Vagina (tissue), 2 donors: ENCODE data around the gene SHISA5. TPM values are rescaled to one million over a fixed set of nuclear protein-coding genes. Genes with fewer than 3 reads are reported as not detected.
A peak's percentile ranks its signal among the peaks of the same experiment; 100 is the strongest.

Source experiments
- DNase-seq, 2 donors: peaks; one replicate each; pipeline ENCODE4 v3.0.0-alpha.2; 2017; ENCODE audit errors: extremely low spot score in 2 of 2
- H3K27ac ChIP-seq: fragments of 200-600 bp; sonication (generic); one replicate; pipeline ENCODE4 v1.5.1; 2019
- H3K27me3 ChIP-seq: fragments of 200-600 bp; sonication (generic); one replicate; pipeline ENCODE4 v1.5.1; 2019
- H3K36me3 ChIP-seq, 2 donors: fragments of 200-600 bp; sonication (generic); one replicate each; pipeline ENCODE4 v1.5.1; 2017 to 2019
- H3K4me1 ChIP-seq: fragments of 200-600 bp; sonication (generic); one replicate; pipeline ENCODE4 v1.5.1; 2019
- H3K4me3 ChIP-seq, 2 donors: fragments of 200-600 bp; sonication (generic); 1 replicate in 1 of 2; 2 replicates in 1 of 2; pipeline ENCODE4 v1.5.1; 2016 to 2019
- H3K9me3 ChIP-seq: fragments of 200-600 bp; sonication (generic); one replicate; pipeline ENCODE4 v1.5.1; 2019
- CTCF ChIP-seq, 3 experiments: fragments of 450-650 bp in 2 of 3; fragments of 200-600 bp in 1 of 3; sonication (generic) in 1 of 3; IDR thresholded peaks; one replicate each; pipeline ENCODE4 v1.5.1; 2017 to 2019; ENCODE audit warnings: antibody characterized with exemption in 3 of 3, mild to moderate bottlenecking in 2 of 3, moderate library complexity in 2 of 3
- POLR2A ChIP-seq, 2 donors: fragments of 450-650 bp; IDR thresholded peaks; one replicate each; pipeline ENCODE4 v1.6.1; 2017; ENCODE audit warnings: antibody characterized with exemption in 2 of 2, mild to moderate bottlenecking in 2 of 2, moderate library complexity in 2 of 2
- POLR2AphosphoS5 ChIP-seq, 2 donors: sonication (generic); formaldehyde crosslinking; IDR thresholded peaks; one replicate each; pipeline ENCODE4 v1.9.0; 2017; ENCODE audit warnings: antibody characterized with exemption in 2 of 2, mild to moderate bottlenecking in 2 of 2, low read depth in 1 of 2; ENCODE audit not compliant: insufficient read depth in 1 of 2
- intact Hi-C: fragments of 100-400 bp; cut with DNase I; formaldehyde crosslinking; loops from one replicate; pipeline ENCODE4 v1.15.1; 2023
- total RNA-seq: library from RNA; depleted of rRNA; stranded (reverse); fragments of >200 nt; gene quantifications from one replicate; pipeline ENCODE4 v1.2.3, GENCODE V29; 2016

The SHISA5 gene
- total RNA-seq, 1 donor from 2014 or later = 133 TPM

GRCh38 chr3:48446425-48447193 lies 57.4 kb downstream of the SHISA5 start, which contains the start of gene ATRIP:
Gene ATRIP (plus strand): TSS chr3:48446737. CDS start chr3:48446846, 109 bp downstream.
- Histone ChIP-seq H3K4me3 (peak within 1 kb of the TSS; percentile 72 to 89), H3K27ac (peak within 1 kb of the TSS; percentile 78), H3K4me1 (peaks cover 34% of the 10 kb centered on the region), H3K36me3 (peaks cover 0 to 25% of the 10 kb centered on the region in 2 donors), H3K27me3 (no peaks in the 10 kb centered on the region), H3K9me3 (no peaks in the 10 kb centered on the region)
- intact Hi-C loops = no loop called here
- TF ChIP-seq CTCF (IDR thresholded peaks at IDR 0.05) (no peak), POLR2AphosphoS5 (IDR thresholded peaks at IDR 0.05; ENCODE audit: insufficient read depth in 1 of 2, low read depth in 1 of 2) (peak; percentile 73 to 90), POLR2A (IDR thresholded peaks at IDR 0.05) (peak; percentile 49 to 78)
- DNase-seq = peak in 1 of 2 donors; percentile 90

DNA sequence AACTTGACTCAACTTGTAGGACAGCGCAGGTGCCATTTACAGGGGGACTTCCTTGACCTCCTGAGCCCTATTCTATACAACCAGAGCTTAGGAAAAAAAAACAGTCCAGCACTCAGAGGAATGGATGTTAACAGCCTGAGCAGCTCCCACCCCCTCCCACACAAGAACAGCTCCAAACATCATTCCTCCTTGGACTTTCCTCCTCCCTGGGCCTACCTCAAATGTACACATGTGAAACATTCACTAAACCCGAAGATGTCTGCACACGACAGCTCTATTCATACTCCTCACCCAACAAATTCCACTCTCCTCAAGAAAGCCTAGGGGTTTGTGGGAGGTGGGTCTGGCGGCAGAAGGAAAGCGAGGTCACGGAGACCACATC lies 57.9 kb downstream of the SHISA5 start:
- H3K36me3 ChIP-seq = peaks cover 0 to 20% of the 10 kb centered on the region in 2 donors
- DNase-seq = no peak
- H3K27me3 ChIP-seq = no peaks in the 10 kb centered on the region
- peaks cover 40% of the 10 kb centered on the region for H3K4me1 ChIP-seq
- H3K9me3 ChIP-seq = no peaks in the 10 kb centered on the region
- TF ChIP-seq POLR2AphosphoS5 (IDR thresholded peaks at IDR 0.05; ENCODE audit: insufficient read depth in 1 of 2, low read depth in 1 of 2) (no peak), POLR2A (IDR thresholded peaks at IDR 0.05) (no peak), CTCF (IDR thresholded peaks at IDR 0.05) (no peak)
- peak overlapping the region; percentile 78 for H3K27ac ChIP-seq
- H3K4me3 ChIP-seq = peak overlapping the region; percentile 72 to 89
- intact Hi-C loops = no loop called here

GRCh38 chr3:48445277-48445882 lies 58.6 kb downstream of the SHISA5 start:
- Histone ChIP-seq H3K27ac (no peak overlapping the region), H3K36me3 (peaks cover 0 to 19% of the 10 kb centered on the region in 2 donors), H3K27me3 (no peaks in the 10 kb centered on the region), H3K9me3 (no peaks in the 10 kb centered on the region), H3K4me3 (peak overlapping the region in 1 of 2 donors; percentile 89), H3K4me1 (peaks cover 45% of the 10 kb centered on the region)
- no peak for DNase-seq
- intact Hi-C loops = no loop called here
- TF ChIP-seq CTCF (IDR thresholded peaks at IDR 0.05) (no peak), POLR2A (IDR thresholded peaks at IDR 0.05) (no peak), POLR2AphosphoS5 (IDR thresholded peaks at IDR 0.05; ENCODE audit: insufficient read depth in 1 of 2, low read depth in 1 of 2) (no peak)

- no peaks in the 10 kb centered on the region for H3K27me3 ChIP-seq
- H3K36me3 ChIP-seq = peaks cover 0 to 19% of the 10 kb centered on the region in 2 donors
- H3K27ac ChIP-seq = no peak overlapping the region
- peaks cover 39% of the 10 kb centered on the region for H3K4me1 ChIP-seq
- DNase-seq = no peak
- no peak overlapping the region for H3K4me3 ChIP-seq
- intact Hi-C loops = loop anchor here (5.0 kb wide), 1 partner anchor 140 kb away; the partner anchor contains the start of gene NME6
- TF ChIP-seq POLR2A (IDR thresholded peaks at IDR 0.05) (no peak), POLR2AphosphoS5 (IDR thresholded peaks at IDR 0.05; ENCODE audit: insufficient read depth in 1 of 2, low read depth in 1 of 2) (no peak), CTCF (IDR thresholded peaks at IDR 0.05) (no peak)
- H3K9me3 ChIP-seq = no peaks in the 10 kb centered on the region
These were observed 62.0 kb downstream of the SHISA5 start for GRCh38 chr3:48441940-48442339.
